Stimulated activated CD8-positive, alpha-beta memory T cell treated with anti-CD3 and anti-CD28 coated beads, Interleukin-7, amount 100 ng/mL, for 1 hour (primary cell): Measurements from ENCODE around the gene E2F1.
"Not testable (repeated sequence)": the region's sequence is repeated elsewhere in the genome, so short reads cannot be mapped to it uniquely, and the experiment has no call there.

ENCODE experiments used
- DNase-seq, 2 donors: peaks; one replicate each; pipeline ENCODE4 v3.0.0-alpha.2; 2020; ENCODE audit warnings: low read depth in 2 of 2

The E2F1 gene

DNA sequence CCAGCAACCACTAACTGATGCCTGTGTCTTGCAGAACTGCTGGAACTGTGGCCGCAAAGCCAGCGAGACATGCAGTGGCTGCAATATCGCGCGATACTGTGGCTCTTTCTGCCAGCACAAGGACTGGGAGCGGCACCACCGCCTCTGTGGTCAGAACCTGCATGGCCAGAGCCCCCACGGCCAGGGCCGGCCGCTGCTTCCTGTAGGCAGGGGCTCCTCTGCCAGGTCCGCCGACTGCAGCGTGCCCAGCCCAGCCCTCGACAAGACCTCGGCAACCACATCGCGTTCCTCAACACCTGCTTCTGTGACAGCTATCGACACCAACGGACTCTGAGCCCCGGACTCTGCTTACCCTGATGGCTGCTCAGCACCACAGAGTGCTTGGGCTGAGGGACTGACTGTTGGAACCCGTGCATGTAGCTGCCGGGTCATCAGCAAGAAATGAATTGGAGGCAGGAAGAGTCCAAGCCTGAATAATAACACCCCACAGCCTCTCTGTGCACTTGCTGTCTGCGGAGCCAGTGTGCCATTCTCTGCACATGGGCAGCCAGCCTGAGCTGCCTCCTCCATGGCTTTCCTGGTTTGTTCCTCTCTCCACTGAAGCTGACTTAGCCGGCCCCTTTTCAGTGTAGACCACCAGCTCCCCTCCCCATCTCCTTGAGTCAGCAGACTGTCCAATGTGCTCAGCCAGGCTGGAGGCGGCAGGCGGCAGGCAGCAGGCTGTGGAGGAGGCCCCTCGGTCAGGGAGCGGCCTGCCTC lies 41.7 kb downstream of the E2F1 start:
- DNase-seq, result no peak

- no peak for DNase-seq
Measured at GRCh38 chr20:33640287-33640686, 45.9 kb downstream of the E2F1 start.

- no peak for DNase-seq
Measured at GRCh38 chr20:33636776-33637175, 49.4 kb downstream of the E2F1 start.

DNA sequence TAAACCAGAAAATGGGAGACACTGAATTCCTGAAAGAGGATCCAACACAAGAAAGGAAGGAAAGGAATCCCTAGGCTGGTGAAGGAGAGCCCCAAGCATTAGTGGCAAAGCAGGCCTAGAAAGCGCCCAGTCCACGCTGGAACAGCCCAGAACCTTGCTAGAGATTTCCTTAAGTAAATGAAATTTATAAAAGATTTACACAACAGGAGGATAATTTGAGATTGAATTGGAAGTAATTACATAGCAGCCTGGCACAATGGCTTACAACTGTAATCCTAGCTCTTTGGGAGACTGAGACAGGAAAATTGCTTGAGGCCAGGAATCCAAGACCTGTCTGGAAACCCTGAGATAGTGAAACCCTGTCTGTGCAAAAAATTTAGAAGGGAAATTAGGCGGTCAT lies 50.8 kb downstream of the E2F1 start:
- no peak for DNase-seq

DNA sequence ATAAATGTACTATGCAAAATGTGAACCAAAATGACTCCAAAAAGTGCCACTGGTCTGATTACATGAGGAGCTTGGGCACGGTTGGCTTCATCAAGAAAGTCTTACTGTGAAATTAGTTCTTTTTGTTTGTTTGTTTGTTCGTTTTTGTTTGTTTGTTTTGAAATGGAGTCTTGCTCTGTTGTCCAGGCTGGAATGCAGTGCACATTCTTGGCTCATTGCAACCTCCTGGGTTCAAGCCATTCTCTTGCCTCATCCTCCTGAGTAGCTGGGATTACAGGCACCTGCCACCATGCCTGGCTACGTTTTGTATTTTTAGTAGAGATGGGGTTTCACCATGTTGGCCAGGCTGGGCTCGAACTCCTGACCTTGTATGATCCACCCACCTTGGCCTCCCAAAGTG lies 54.3 kb downstream of the E2F1 start:
- not testable (repeated sequence) for DNase-seq

DNA sequence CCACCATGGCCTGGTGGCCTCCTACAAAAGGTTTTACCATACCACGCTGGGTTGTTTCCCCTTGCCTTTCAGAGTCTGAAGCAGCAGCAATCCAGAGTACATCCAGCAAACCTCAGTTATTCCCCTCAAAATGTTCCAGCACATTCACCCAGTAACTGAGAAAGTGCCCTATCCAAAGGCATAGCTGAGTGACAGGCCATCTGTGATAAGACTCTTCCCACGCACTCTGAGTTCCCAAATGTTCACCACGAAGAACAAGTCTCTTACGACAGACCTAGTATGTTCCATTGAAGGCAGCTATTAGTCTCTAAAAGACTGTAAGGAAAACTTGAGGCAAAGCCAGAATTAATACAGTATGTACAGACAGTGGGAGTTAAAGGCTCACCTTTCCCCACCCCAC lies 55.7 kb downstream of the E2F1 start:
- no peak for DNase-seq

DNA sequence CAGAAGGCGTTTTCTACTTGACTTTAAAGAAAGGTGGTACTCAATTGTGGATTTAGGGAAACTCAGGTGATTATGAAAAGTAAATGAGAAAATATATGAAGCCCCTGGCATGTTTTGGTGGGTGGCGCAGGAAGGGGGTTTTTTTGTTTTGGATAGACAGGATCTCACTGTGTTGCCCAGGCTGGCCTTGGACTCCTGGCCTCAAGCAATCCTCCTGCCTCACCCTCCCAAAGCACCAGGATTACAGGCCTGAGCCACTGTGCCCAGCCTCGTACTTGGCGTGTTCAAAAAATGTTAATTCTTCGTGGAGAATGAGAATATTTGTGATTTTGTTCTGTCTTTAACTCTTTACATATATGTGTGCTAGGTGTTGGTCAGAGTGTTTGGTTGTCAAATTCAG lies 56.2 kb downstream of the E2F1 start:
- no peak for DNase-seq

- no peak for DNase-seq
Measured at GRCh38 chr20:33629533-33629932, 56.7 kb downstream of the E2F1 start.

DNA sequence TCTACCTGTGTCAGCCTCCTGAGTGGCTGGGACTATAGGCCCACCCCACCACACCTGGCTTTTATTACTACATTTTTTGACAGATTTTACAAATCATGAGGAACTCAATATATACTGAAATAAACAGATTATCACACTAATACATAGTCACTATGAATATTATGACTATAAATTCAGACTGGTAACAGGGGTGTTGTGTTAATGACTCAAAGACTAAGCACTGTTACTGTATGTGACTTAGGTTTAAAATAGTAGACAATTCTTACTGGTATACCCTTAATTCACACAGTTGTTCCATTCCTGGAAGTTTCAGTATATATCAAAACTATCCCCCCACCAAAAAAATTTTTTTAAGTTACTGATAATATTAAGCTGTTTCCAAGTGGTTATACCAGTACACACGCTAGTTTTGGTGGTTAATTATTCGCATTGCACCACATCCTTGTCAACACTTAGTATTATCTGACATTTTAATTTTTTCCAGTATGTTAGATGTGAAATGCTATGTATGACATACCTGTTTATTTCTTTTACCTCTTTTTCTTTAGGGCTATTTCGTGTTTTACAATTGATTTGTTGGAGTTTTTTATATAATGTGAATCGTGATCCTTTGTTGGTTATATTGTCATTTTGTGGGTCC lies 58.5 kb downstream of the E2F1 start:
- no peak for DNase-seq

DNA sequence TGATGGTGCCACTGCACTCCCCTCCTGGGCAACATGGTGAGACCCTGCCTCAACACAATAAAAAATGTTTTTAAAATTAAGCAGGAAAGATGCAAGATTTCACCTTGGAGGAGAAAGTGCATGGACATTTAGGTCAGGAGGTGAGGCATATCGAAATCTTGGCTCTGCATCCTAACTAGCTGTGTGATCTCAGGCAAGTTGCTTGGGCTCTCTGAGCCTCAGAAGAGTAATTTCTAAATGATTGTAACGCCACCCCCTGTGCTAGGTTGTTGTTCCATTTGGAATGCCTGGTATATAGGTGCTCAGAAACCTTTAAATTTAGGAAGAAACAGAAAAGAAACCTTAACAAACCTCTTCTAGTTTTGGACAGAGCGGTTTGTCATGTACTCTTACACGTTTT lies 60.0 kb downstream of the E2F1 start:
- no peak for DNase-seq
